Tibial nerve (tissue), 4 donors: ENCODE data around the gene RND2. TPM values are rescaled to one million over a fixed set of nuclear protein-coding genes. Genes with fewer than 3 reads are reported as not detected.
"Not testable (repeated sequence)": the region's sequence is repeated elsewhere in the genome, so short reads cannot be mapped to it uniquely, and the experiment has no call there.

Experiments used
- DNase-seq, 2 donors: peaks; one replicate each; pipeline ENCODE4 v3.0.0-alpha.2; 2019; ENCODE audit warnings: low spot score in 2 of 2
- H3K27ac ChIP-seq, 4 donors: fragments of 200-600 bp; sonication (generic) in 3 of 4; one replicate each; pipeline ENCODE4 v1.5.1; 2017 to 2019; ENCODE audit warnings: mild to moderate bottlenecking in 1 of 4
- H3K27me3 ChIP-seq, 2 donors: fragments of 200-600 bp; sonication (generic) in 1 of 2; one replicate each; pipeline versions ENCODE4 v1.5.1 to v1.6.0; 2017 to 2019
- H3K36me3 ChIP-seq, 3 donors: fragments of 200-600 bp; sonication (generic); one replicate each; pipeline ENCODE4 v1.5.1; 2018 to 2019
- H3K4me1 ChIP-seq, 4 donors: fragments of 200-600 bp; sonication (generic) in 3 of 4; one replicate each; pipeline ENCODE4 v1.5.1; 2017 to 2019
- H3K4me3 ChIP-seq, 4 donors: fragments of 200-600 bp; sonication (generic) in 3 of 4; one replicate each; pipeline ENCODE4 v1.5.1; 2017 to 2019; ENCODE audit warnings: mild to moderate bottlenecking in 1 of 4, moderate library complexity in 1 of 4
- H3K9me3 ChIP-seq, 4 donors: fragments of 200-600 bp; sonication (generic) in 3 of 4; one replicate each; pipeline ENCODE4 v1.5.1; 2017 to 2019
- CTCF ChIP-seq, 5 experiments: fragments of 200-600 bp in 3 of 5; fragments of 450-650 bp in 2 of 5; sonication (generic) in 3 of 5; IDR thresholded peaks; one replicate each; pipeline ENCODE4 v1.5.1; 2016 to 2019; ENCODE audit warnings: antibody characterized with exemption in 5 of 5, mild to moderate bottlenecking in 3 of 5, moderate library complexity in 2 of 5
- EP300 ChIP-seq, 2 donors: sonication (generic); formaldehyde crosslinking; IDR thresholded peaks; one replicate each; pipeline ENCODE4 v1.6.1; 2017; ENCODE audit warnings: antibody characterized with exemption in 2 of 2, mild to moderate bottlenecking in 1 of 2
- POLR2A ChIP-seq, 2 donors: fragments of 450-650 bp; IDR thresholded peaks; one replicate each; pipeline ENCODE4 v1.6.1; 2017; ENCODE audit warnings: antibody characterized with exemption in 2 of 2, mild to moderate bottlenecking in 2 of 2, moderate library complexity in 2 of 2
- WGBS, 2 donors: methylation state at CpG; one replicate each; pipeline ENCODE4 v1.1.5; 2018; 5-methylcytosine and 5-hydroxymethylcytosine counted together
- total RNA-seq, 4 donors: library from RNA; depleted of rRNA; stranded (reverse); fragments of >200 nt; gene quantifications; one replicate each; pipeline ENCODE4 v1.1.0, GENCODE V29; 2016

The RND2 gene
- total RNA-seq, 4 donors from 2014 or later = 0.59 to 2.6 (median 1.9) TPM

- Histone ChIP-seq H3K27ac (no peak overlapping the region), H3K4me1 (peaks cover 0 to 4% (median 0%) of the 10 kb centered on the region in 4 donors), H3K9me3 (no peaks in the 10 kb centered on the region), H3K4me3 (no peak overlapping the region), H3K27me3 (no peaks in the 10 kb centered on the region), H3K36me3 (peaks cover 0 to 8% (median 0%) of the 10 kb centered on the region in 3 donors)
- 83 to 87% methylated on average over 2 of the region's 2 CpGs for WGBS, 2 donors
- no peak for DNase-seq
- TF ChIP-seq POLR2A (IDR thresholded peaks at IDR 0.05) = no peak
- TF ChIP-seq CTCF (IDR thresholded peaks at IDR 0.05) = no peak
- TF ChIP-seq EP300 (IDR thresholded peaks at IDR 0.05) = no peak
These were observed 15.6 kb downstream of the RND2 start for GRCh38 chr17:43040655-43041054.

GRCh38 chr17:43042025-43042628 lies 17.1 kb downstream of the RND2 start:
- Histone ChIP-seq H3K9me3 (no peaks in the 10 kb centered on the region), H3K27ac (no peak overlapping the region), H3K4me1 (no peaks in the 10 kb centered on the region), H3K36me3 (peaks cover 0 to 8% (median 0%) of the 10 kb centered on the region in 3 donors), H3K4me3 (no peak overlapping the region), H3K27me3 (no peaks in the 10 kb centered on the region)
- 66 to 68% methylated on average over 5 of the region's 5 CpGs for WGBS, 2 donors
- TF ChIP-seq EP300 (IDR thresholded peaks at IDR 0.05) (no peak), CTCF (IDR thresholded peaks at IDR 0.05) (no peak), POLR2A (IDR thresholded peaks at IDR 0.05) (no peak)
- no peak for DNase-seq

- H3K27ac ChIP-seq = no peak overlapping the region
These were observed 18.3 kb downstream of the RND2 start for GRCh38 chr17:43043307-43043706.

GRCh38 chr17:43044024-43044423 lies 19.0 kb downstream of the RND2 start:
- no peaks in the 10 kb centered on the region for H3K27me3 ChIP-seq
- no peaks in the 10 kb centered on the region for H3K4me1 ChIP-seq
- no peaks in the 10 kb centered on the region for H3K9me3 ChIP-seq
- no peak for DNase-seq
- no peak overlapping the region for H3K27ac ChIP-seq
- 80 to 90% methylated on average over 4 of the region's 4 CpGs for WGBS, 2 donors
- no peak overlapping the region for H3K4me3 ChIP-seq
- TF ChIP-seq CTCF (IDR thresholded peaks at IDR 0.05) (no peak), EP300 (IDR thresholded peaks at IDR 0.05) (no peak), POLR2A (IDR thresholded peaks at IDR 0.05) (no peak)
- peaks cover 0 to 8% (median 0%) of the 10 kb centered on the region in 3 donors for H3K36me3 ChIP-seq

More at GRCh38 chr17:43043307-43043706, 18.3 kb downstream of the RND2 start:
- TF ChIP-seq EP300 (IDR thresholded peaks at IDR 0.05) = no peak
- TF ChIP-seq POLR2A (IDR thresholded peaks at IDR 0.05) = no peak
- TF ChIP-seq CTCF (IDR thresholded peaks at IDR 0.05) = no peak
- peaks cover 0 to 8% (median 0%) of the 10 kb centered on the region in 3 donors for H3K36me3 ChIP-seq
- DNase-seq = no peak
- H3K9me3 ChIP-seq = no peaks in the 10 kb centered on the region
- no peak overlapping the region for H3K4me3 ChIP-seq
- no peaks in the 10 kb centered on the region for H3K27me3 ChIP-seq
- no peaks in the 10 kb centered on the region for H3K4me1 ChIP-seq

GRCh38 chr17:43051969-43052368 lies 26.9 kb downstream of the RND2 start:
- TF ChIP-seq CTCF (IDR thresholded peaks at IDR 0.05) = no peak
- no peak for TF ChIP-seq EP300 (IDR thresholded peaks at IDR 0.05)
- TF ChIP-seq POLR2A (IDR thresholded peaks at IDR 0.05) = no peak
- Histone ChIP-seq H3K27ac (no peak overlapping the region), H3K27me3 (no peaks in the 10 kb centered on the region), H3K36me3 (peaks cover 0 to 49% (median 0%) of the 10 kb centered on the region in 3 donors), H3K4me1 (no peaks in the 10 kb centered on the region), H3K9me3 (no peaks in the 10 kb centered on the region), H3K4me3 (no peak overlapping the region)
- WGBS, 2 donors = 88 to 90% methylated on average over 1 of the region's 1 CpG
- no peak for DNase-seq

- peaks cover 0 to 50% (median 0%) of the 10 kb centered on the region in 3 donors for H3K36me3 ChIP-seq
- not testable (repeated sequence) for H3K9me3 ChIP-seq, H3K4me1 ChIP-seq, H3K4me3 ChIP-seq, DNase-seq, H3K27me3 ChIP-seq, H3K27ac ChIP-seq
- 95% methylated on average over 7 of the region's 7 CpGs for WGBS, 2 donors
These were observed 28.0 kb downstream of the RND2 start for GRCh38 chr17:43053008-43053407.
